ENCODE results near the gene MOSPD3. TPM values are rescaled to one million over a fixed set of nuclear protein-coding genes. Genes with fewer than 3 reads are reported as not detected.
A peak's percentile ranks its signal among the peaks of the same experiment; 100 is the strongest.

The MOSPD3 gene
- total and polyA plus RNA-seq, 8 donors, result 4.0 to 30.7 (median 20.4) TPM; not detected in 1

DNA sequence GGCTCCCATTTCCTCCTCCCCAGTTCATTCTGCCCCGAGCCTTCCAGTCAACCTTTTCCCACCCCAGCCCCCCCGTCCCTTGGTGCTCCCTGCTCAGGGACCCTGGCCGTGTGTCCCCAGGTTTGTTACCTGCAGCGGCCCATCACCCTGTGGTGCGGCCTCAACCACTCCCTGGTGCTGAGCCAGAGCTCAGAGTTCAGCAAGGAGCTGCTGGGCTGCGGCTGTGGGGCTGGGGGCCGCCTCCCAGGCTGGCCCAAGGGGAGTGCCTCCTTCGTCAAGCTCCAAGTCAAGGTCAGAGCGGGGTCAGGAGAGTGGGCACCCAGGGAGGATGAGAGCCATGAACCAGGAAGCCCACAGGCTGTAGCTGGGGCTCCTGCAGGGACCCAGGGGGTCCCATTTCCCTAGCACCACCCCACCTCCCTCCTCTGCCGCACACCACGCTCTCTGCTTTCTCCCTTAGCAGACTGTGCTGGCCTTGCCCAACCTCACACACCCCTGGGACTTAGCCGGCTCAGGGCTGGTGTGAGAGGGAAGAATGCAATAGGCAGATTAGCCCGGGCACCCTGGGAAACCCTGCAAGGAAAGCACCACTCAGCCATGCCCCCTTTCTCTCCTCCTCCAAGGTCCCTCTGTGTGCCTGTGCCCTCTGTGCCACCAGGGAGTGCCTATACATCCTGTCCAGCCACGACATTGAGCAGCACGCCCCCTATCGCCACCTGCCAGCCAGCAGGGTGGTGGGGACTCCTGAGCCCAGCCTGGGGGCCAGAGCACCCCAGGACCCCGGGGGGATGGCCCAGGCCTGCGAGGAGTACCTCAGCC is 12.2 kb upstream of the MOSPD3 start:
- WGBS, 5 donors, result 58 to 77% (median 70%) methylated on average over 7 to 18 of the region's 18 CpGs
- H3K36me3 ChIP-seq, result no peaks in the 10 kb centered on the region
- peaks cover 19 to 33% (median 27%) of the 10 kb centered on the region in 4 donors for H3K4me1 ChIP-seq
- no peak overlapping the region for H3K27ac ChIP-seq
- no peak overlapping the region for H3K4me3 ChIP-seq
- no peak for DNase-seq
- peaks cover 0 to 3% (median 0%) of the 10 kb centered on the region in 3 donors for H3K27me3 ChIP-seq
- H3K9me3 ChIP-seq, result no peaks in the 10 kb centered on the region
- TF ChIP-seq EP300 (IDR thresholded peaks at IDR 0.05), result no peak
- TF ChIP-seq CTCF (IDR thresholded peaks at IDR 0.05), result no peak
- no peak for TF ChIP-seq POLR2AphosphoS5 (IDR thresholded peaks at IDR 0.05)
- no peak for TF ChIP-seq POLR2A (IDR thresholded peaks at IDR 0.05)
- intact Hi-C loops (cut with DNase I; ENCODE audit: low total_unique reads), result no loop called here

- TF ChIP-seq POLR2AphosphoS5 (IDR thresholded peaks at IDR 0.05) (no peak), POLR2A (IDR thresholded peaks at IDR 0.05) (no peak), CTCF (IDR thresholded peaks at IDR 0.05) (no peak)
- Histone ChIP-seq H3K4me3 (no peak overlapping the region), H3K27ac (no peak overlapping the region), H3K9me3 (no peaks in the 10 kb centered on the region), H3K27me3 (peaks cover 0 to 3% (median 0%) of the 10 kb centered on the region in 3 donors), H3K4me1 (peaks cover 23 to 39% (median 33%) of the 10 kb centered on the region in 4 donors), H3K36me3 (no peaks in the 10 kb centered on the region)
- intact Hi-C loops (cut with DNase I; ENCODE audit: low total_unique reads), result no loop called here
- DNase-seq, result no peak
- WGBS, 5 donors, result 79 to 91% (median 81%) methylated on average over 3 to 9 of the region's 9 CpGs
Measured at GRCh38 chr7:100600730-100601038, 11.7 kb upstream of the MOSPD3 start.

DNA sequence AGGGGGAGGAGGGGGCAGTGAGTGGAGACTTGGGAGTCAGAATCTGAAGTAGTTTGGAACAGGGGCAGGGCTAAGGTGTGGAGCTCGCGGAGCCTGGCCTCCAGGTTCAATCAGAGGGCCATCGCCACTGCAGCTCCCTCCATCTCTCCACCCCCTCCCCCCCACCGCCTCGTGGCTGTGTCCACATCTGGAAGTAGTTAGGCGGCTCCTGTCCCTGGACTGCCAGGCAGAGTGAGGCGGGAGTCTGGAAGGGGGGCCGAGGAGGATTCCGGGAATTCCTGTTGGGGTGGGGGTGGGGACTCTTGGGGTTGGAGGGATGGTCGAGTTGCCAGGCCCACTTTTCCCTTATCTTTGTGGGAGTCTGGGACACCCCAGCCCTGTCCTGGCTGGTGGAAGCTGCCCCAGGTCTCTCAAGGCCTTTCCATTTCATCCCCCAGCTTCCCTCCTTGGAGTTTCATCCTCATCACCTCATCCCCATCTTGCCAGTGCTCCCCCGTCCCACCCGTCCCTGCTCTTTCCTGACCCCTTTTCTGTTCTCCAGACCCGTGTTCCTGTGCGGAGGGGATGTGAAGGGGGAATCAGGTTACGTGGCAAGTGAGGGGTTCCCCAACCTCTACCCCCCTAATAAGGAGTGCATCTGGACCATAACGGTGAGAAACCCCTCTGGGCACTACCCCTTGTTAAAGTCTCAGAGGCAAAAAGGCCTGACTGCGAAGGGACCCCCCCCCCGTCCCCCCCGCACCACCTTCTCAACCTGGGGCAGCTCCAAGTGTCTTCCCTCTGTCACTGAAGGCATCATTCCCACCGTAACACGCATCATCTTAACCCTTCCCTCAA is 9.2 kb upstream of the MOSPD3 start:
- intact Hi-C loops (cut with DNase I; ENCODE audit: low total_unique reads), result no loop called here
- no peaks in the 10 kb centered on the region for H3K36me3 ChIP-seq
- WGBS, 5 donors, result 44 to 50% (median 45%) methylated on average over 17 to 21 of the region's 21 CpGs

More for the DNA sequence above, 9.2 kb upstream of the MOSPD3 start:
- Histone ChIP-seq H3K27me3 (peaks cover 0 to 3% (median 0%) of the 10 kb centered on the region in 3 donors), H3K4me1 (peaks cover 23 to 42% (median 36%) of the 10 kb centered on the region in 4 donors), H3K27ac (peak overlapping the region; percentile 17 to 89 (median 83)), H3K9me3 (no peaks in the 10 kb centered on the region), H3K4me3 (peak overlapping the region; percentile 61 to 86 (median 76))
- TF ChIP-seq CTCF (IDR thresholded peaks at IDR 0.05), result no peak
- TF ChIP-seq EP300 (IDR thresholded peaks at IDR 0.05), result no peak
- no peak for TF ChIP-seq POLR2A (IDR thresholded peaks at IDR 0.05)
- TF ChIP-seq POLR2AphosphoS5 (IDR thresholded peaks at IDR 0.05), result no peak
- peak in 1 of 2 donors; percentile 87 for DNase-seq

Data from stomach (tissue), 9 donors.